ENCODE results near the gene GBX1. TPM values are rescaled to one million over a fixed set of nuclear protein-coding genes. Genes with fewer than 3 reads are reported as not detected.

Gene GBX1
- total RNA-seq, 1 donor from 2014 or later: not detected

DNA sequence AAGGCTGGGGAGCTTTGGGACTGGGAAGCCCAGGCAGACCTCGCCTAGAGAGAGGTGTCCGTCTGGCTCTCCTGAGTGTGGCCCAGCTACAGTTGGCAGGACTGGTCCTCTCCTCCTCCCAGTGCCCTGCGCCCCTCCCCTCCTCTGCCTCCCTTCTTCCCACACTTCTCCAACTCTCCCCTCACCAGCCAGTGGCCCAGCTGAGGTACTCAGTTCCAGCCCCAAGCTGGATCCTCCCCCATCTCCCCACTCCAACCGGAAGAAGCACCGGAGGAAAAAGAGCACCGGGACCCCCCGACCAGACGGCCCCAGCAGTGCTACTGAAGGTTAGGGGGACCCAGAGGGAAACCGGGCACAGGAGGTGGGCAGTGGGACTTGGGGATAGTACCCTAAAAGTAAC is 27.7 kb downstream of the GBX1 start:
- DNase-seq (ENCODE audit: low spot score): no peak

DNA sequence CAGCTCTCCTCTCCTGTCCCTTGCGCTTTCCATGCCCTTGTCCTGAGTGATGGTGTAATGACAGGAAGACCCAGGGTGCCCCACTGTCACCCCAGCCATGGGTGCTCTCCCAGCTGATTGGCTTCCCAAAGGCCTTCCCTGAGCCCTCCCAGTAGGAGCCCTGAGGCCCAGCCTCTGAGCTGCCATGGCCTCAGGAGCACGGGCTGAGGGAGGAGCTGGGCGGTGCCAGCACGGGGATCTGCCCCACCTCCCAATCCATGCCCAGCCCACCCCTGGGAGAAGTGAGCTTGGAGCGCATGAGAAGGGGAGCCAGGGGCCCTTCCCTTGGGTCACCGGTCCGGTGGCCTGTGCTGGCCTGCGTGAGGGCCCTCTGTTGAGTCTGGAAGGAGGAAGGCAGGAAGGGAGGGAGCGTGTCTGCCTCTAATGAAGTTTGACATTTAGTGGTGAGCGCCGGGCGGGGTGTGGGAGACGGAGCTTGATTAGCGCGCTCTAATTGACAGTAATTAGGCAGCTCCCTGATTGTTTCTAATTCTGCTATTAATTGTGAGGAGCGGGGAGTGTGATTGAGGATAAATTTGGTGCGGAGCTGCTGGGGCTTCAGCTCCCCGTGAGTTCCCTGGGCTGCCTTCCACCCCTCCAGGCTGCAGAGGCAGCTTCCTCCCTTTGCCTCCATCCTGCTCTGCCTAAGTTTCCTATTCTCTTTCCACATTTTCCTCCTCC is 28.3 kb downstream of the GBX1 start:
- no peak for DNase-seq (ENCODE audit: low spot score)

GRCh38 chr7:151138153-151138851 is 29.2 kb downstream of the GBX1 start:
- DNase-seq (ENCODE audit: low spot score): no peak

GRCh38 chr7:151137791-151138152 is 29.7 kb downstream of the GBX1 start:
- DNase-seq (ENCODE audit: low spot score): no peak

- DNase-seq (ENCODE audit: low spot score): no peak
Measured at GRCh38 chr7:151137076-151137675, 30.3 kb downstream of the GBX1 start.

- no peak for DNase-seq (ENCODE audit: low spot score)
Measured at GRCh38 chr7:151135866-151136843, 31.3 kb downstream of the GBX1 start.

DNA sequence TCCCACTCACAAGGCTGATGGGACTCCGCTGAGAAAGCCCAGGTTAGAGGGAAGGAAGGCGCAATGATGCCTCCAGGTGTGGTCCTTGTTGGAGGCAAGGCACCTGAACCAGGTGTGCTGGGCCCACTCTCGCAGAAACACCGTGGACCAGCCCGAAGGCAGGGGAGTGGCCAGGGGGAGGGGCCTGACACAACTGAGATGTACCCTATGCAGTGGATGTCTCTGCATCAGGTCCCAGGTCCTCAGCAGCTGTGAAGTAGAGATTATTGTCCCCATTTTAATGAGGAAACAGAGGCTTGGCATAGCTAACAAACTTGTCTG is 32.0 kb downstream of the GBX1 start:
- no peak for DNase-seq (ENCODE audit: low spot score)

DNA sequence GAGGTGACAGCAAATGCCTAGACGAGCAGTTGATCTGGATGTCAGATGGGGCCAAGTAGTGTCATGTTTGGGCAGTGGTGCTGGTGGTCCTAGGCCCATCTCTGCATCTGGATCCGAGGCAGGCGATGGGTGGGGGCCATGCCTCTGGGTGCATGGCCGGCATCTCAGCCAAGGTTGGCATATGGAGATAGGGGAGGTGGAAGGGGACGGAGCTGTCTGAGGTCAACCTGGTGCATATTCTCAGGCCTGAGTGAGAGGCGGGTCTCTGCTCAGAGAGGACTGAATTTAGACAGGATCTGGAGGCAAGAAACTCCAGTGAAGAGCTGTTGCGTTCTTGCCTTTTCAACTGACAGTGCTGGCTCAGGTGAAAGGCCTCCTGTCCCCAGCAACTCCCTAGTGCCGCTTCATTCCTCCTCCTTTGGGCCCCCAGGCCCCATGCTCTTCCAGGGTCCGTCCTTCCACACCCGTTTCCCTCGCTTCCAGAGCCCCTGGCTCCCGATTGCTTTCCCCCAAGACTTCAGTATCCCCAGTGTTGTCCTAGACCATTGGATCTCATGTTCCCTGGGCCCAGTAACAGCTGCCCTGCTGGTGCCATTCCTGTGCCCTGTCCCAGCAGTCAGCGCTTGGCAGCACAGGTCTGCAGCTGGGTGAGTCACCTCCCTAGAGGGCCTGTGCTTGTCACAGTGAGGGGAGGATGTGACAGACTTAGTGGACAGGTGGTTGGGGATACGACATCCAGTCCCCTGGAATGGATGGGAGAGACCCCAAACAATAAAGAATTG is 32.6 kb downstream of the GBX1 start:
- DNase-seq (ENCODE audit: low spot score): no peak

DNA sequence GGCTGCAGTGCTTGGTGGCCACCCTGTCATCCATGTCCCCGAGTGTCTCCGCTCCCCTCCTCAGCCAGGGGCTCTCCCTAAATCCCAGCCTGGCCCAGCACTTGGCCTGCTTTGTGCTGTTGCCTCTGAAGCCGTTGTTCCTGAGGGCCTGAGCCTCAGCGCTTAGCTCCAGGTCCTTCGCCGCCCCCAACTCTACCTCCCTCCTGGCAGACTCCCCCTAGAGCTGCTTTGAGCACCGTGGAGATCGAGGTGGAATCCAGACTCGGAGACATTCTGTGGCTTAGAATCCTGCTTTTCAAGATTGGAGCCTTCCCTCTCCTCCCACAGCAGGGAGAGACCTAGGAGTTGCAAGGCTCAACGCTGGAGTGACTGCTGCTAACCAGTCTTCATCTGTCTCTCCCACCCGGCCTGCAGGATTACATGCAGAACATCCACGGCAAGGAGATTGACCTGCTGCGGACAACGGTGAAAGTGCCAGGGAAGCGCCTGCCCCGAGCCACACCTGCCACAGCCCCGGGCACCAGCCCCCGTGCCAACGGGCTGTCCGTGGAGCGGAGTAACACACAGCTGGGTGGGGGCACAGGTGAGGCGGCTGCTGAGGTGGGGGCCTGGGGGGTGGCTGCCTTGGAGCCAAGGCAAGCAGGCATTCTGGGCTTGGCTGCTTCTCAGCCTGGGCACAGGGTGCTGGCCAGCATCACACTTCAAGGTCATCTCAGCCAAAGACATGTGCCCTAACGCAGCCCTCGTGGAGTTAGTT is 33.3 kb downstream of the GBX1 start:
- DNase-seq (ENCODE audit: low spot score): no peak

- no peak for DNase-seq (ENCODE audit: low spot score)
Measured at GRCh38 chr7:151133266-151133985, 34.1 kb downstream of the GBX1 start.

GRCh38 chr7:151132461-151133205 is 34.9 kb downstream of the GBX1 start:
- DNase-seq (ENCODE audit: low spot score): no peak

GRCh38 chr7:151131592-151132293 is 35.8 kb downstream of the GBX1 start:
- DNase-seq (ENCODE audit: low spot score): no peak

DNA sequence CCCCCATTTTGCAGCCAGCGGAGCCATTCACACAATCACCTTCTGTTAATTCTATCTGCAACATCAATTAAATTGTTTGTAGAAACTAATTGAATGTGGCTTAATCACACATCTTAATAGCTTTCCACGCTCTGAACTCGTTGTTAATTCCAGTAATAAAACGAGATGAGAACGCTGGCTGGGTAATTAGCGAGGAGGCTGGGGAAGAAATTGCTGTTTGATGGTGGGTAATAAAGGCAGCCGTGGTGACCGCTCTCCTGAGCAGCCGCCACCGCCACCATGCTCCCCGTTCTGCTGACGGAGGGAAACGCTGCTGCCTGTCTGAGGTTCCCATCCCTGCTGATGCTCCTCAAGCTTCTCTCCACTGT is 36.3 kb downstream of the GBX1 start:
- no peak for DNase-seq (ENCODE audit: low spot score)

DNA sequence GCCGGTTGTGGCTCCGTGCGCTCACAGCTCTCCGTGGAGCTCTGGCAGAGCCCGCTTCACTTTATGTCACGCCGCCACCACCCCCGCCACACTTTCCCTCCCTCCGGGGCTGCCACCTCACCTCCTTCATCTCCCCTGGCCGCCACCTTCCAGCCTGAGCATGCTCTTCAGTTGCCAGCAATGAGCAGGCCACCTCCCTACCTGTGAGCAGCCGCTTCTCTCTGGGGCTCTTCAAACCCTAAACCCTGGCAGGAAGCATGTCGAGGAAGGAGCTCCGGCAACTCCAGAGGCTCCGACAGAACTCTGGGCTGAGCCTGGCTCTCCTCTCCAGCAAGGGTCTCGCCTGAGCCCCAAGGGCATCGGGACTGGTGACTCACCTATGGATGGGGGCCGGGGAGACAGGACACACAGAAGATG is 36.7 kb downstream of the GBX1 start:
- no peak for DNase-seq (ENCODE audit: low spot score)

- DNase-seq (ENCODE audit: low spot score): no peak
Measured at GRCh38 chr7:151129960-151130591, 37.4 kb downstream of the GBX1 start.

- peak; percentile 27 for DNase-seq (ENCODE audit: low spot score)
Measured at GRCh38 chr7:151129117-151129959, 38.2 kb downstream of the GBX1 start.

DNA sequence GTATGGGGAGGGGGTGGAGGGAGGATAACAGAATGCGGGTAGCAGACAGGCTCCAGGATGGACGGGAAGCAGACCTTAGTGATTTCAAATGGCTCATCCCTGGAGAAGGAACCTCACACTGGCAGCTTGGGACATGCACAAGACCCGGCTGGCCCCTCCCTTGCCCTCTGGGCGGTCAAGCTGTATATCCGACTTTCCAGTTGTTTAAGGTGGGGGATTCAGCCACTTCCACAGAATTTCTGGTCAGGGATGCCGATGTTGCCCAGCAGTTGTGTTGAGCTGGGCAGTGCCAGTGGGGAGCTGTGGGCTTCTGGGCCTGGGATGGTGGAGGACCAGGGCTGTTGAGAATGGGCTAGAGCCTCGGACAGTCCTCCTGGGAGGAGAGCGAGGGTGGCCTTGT is 38.8 kb downstream of the GBX1 start:
- no peak for DNase-seq (ENCODE audit: low spot score)
